NT2/D1 (cell line): ENCODE results near the gene LRMDA.

Experiments
- DNase-seq: peaks from one replicate; pipeline ENCODE4 v3.0.0-alpha.2; 2011; ENCODE audit warnings: low read depth, low spot score
- H3K27me3 ChIP-seq: 2 replicates; pipeline ENCODE4 v1.6.0; 2011; ENCODE audit warnings: mild to moderate bottlenecking; ENCODE audit not compliant: insufficient read length, insufficient read depth
- H3K36me3 ChIP-seq: 2 replicates; pipeline ENCODE4 v1.6.1; 2011; ENCODE audit warnings: mild to moderate bottlenecking, low read length, mixed read lengths; ENCODE audit not compliant: insufficient read depth, insufficient read length
- H3K4me1 ChIP-seq: 2 replicates; pipeline ENCODE4 v1.5.1; 2011; ENCODE audit not compliant: insufficient read depth, insufficient read length
- H3K4me3 ChIP-seq: 2 replicates; pipeline ENCODE4 v1.5.1; 2011; ENCODE audit warnings: low read depth; ENCODE audit not compliant: insufficient read length
- H3K9ac ChIP-seq: 2 replicates; pipeline ENCODE4 v1.6.0; 2011; ENCODE audit warnings: low read depth; ENCODE audit not compliant: insufficient read length
- H3K9me3 ChIP-seq: 2 replicates; pipeline ENCODE4 v1.5.1; 2011; ENCODE audit warnings: mild to moderate bottlenecking, low read length; ENCODE audit not compliant: insufficient read depth
- SUZ12 ChIP-seq: IDR thresholded peaks from 2 replicates; pipeline ENCODE4 v1.6.1; 2011; ENCODE audit not compliant: insufficient read length, insufficient read depth; ENCODE audit errors: extremely low read depth
- YY1 ChIP-seq: IDR thresholded peaks from 2 replicates; pipeline ENCODE4 v1.6.1; 2011; ENCODE audit not compliant: insufficient read length, insufficient read depth
- ZNF274 ChIP-seq: IDR thresholded peaks from 2 replicates; pipeline ENCODE4 v1.6.1; 2011; ENCODE audit warnings: mild to moderate bottlenecking, low read depth, low read length

Gene LRMDA

GRCh38 chr10:76070916-76071315, 639.5 kb downstream of the LRMDA start:
- H3K36me3 ChIP-seq: no peaks in the 10 kb centered on the region
- TF ChIP-seq SUZ12 (no peak), ZNF274 (no peak), YY1 (no peak)
- no peak overlapping the region for H3K4me3 ChIP-seq
- no peak overlapping the region for H3K9ac ChIP-seq
- H3K4me1 ChIP-seq: no peaks in the 10 kb centered on the region
- peaks cover 30% of the 10 kb centered on the region; the same call in 1 of the 2 replicates for H3K9me3 ChIP-seq
- no peak for DNase-seq
- H3K27me3 ChIP-seq: no peaks in the 10 kb centered on the region

- no peak for TF ChIP-seq ZNF274
- no peak for TF ChIP-seq YY1
- TF ChIP-seq SUZ12: no peak
- H3K9me3 ChIP-seq: peaks cover 28% of the 10 kb centered on the region; the same call in 1 of the 2 replicates
- H3K27me3 ChIP-seq: no peaks in the 10 kb centered on the region
- no peaks in the 10 kb centered on the region for H3K4me1 ChIP-seq
- H3K36me3 ChIP-seq: no peaks in the 10 kb centered on the region
- H3K4me3 ChIP-seq: no peak overlapping the region
- H3K9ac ChIP-seq: no peak overlapping the region
- no peak for DNase-seq
Measured at GRCh38 chr10:76071653-76072365, 640.4 kb downstream of the LRMDA start.

- Histone ChIP-seq H3K36me3 (no peaks in the 10 kb centered on the region), H3K9ac (no peak overlapping the region), H3K4me1 (no peaks in the 10 kb centered on the region), H3K4me3 (no peak overlapping the region), H3K27me3 (no peaks in the 10 kb centered on the region), H3K9me3 (peaks cover 26% of the 10 kb centered on the region; the same call in 1 of the 2 replicates)
- TF ChIP-seq YY1: no peak
- no peak for TF ChIP-seq SUZ12
- no peak for TF ChIP-seq ZNF274
- no peak for DNase-seq
Measured at GRCh38 chr10:76072384-76072783, 641.0 kb downstream of the LRMDA start.

- no peaks in the 10 kb centered on the region for H3K27me3 ChIP-seq
- H3K36me3 ChIP-seq: no peaks in the 10 kb centered on the region
- no peak for DNase-seq
- H3K9me3 ChIP-seq: peaks cover 16% of the 10 kb centered on the region; the same call in 1 of the 2 replicates
- no peak overlapping the region for H3K4me3 ChIP-seq
- TF ChIP-seq ZNF274: no peak
- TF ChIP-seq SUZ12: no peak
- no peak for TF ChIP-seq YY1
- no peak overlapping the region for H3K9ac ChIP-seq
- no peaks in the 10 kb centered on the region for H3K4me1 ChIP-seq
Measured at GRCh38 chr10:76073524-76073923, 642.1 kb downstream of the LRMDA start.

- H3K36me3 ChIP-seq: no peaks in the 10 kb centered on the region
- DNase-seq: no peak
- no peak for TF ChIP-seq SUZ12
- no peak for TF ChIP-seq YY1
- no peak for TF ChIP-seq ZNF274
- no peak overlapping the region for H3K4me3 ChIP-seq
- peaks cover 9% of the 10 kb centered on the region; the same call in 1 of the 2 replicates for H3K9me3 ChIP-seq
- H3K4me1 ChIP-seq: no peaks in the 10 kb centered on the region
- no peaks in the 10 kb centered on the region for H3K27me3 ChIP-seq
- H3K9ac ChIP-seq: no peak overlapping the region
Measured at GRCh38 chr10:76074659-76075058, 643.2 kb downstream of the LRMDA start.

- TF ChIP-seq YY1: no peak
- no peak for TF ChIP-seq ZNF274
- no peak for TF ChIP-seq SUZ12
- Histone ChIP-seq H3K4me3 (no peak overlapping the region), H3K36me3 (no peaks in the 10 kb centered on the region), H3K9ac (no peak overlapping the region), H3K4me1 (peaks cover 3% of the 10 kb centered on the region), H3K27me3 (peaks cover 6% of the 10 kb centered on the region), H3K9me3 (no peaks in the 10 kb centered on the region; the same call in 1 of the 2 replicates)
- DNase-seq: no peak
Measured at GRCh38 chr10:76080451-76080850, 649.0 kb downstream of the LRMDA start.

- no peak overlapping the region for H3K9ac ChIP-seq
- peaks cover 7% of the 10 kb centered on the region for H3K27me3 ChIP-seq
- no peaks in the 10 kb centered on the region for H3K36me3 ChIP-seq
- no peaks in the 10 kb centered on the region; the same call in 1 of the 2 replicates for H3K9me3 ChIP-seq
- H3K4me3 ChIP-seq: no peak overlapping the region
- TF ChIP-seq SUZ12: no peak
- no peak for DNase-seq
- peaks cover 5% of the 10 kb centered on the region for H3K4me1 ChIP-seq
Measured at GRCh38 chr10:76080991-76081390, 649.6 kb downstream of the LRMDA start.

- peaks cover 7% of the 10 kb centered on the region for H3K27me3 ChIP-seq
- TF ChIP-seq ZNF274: no peak
- TF ChIP-seq YY1: no peak
- peaks cover 5% of the 10 kb centered on the region for H3K4me1 ChIP-seq
- H3K9me3 ChIP-seq: no peaks in the 10 kb centered on the region; the same call in 1 of the 2 replicates
- no peak for DNase-seq
- H3K36me3 ChIP-seq: no peaks in the 10 kb centered on the region
- H3K9ac ChIP-seq: no peak overlapping the region
- H3K4me3 ChIP-seq: no peak overlapping the region
Measured at GRCh38 chr10:76082232-76082631, 650.8 kb downstream of the LRMDA start.
